Measurements from ENCODE around the gene TMEM18. TPM values are rescaled to one million over a fixed set of nuclear protein-coding genes. Genes with fewer than 3 reads are reported as not detected.
"Not testable (repeated sequence)": the region's sequence is repeated elsewhere in the genome, so short reads cannot be mapped to it uniquely, and the experiment has no call there.

The TMEM18 gene
- total RNA-seq, 4 donors from 2014 or later: 15.1 to 20.5 (median 17.1) TPM

DNA sequence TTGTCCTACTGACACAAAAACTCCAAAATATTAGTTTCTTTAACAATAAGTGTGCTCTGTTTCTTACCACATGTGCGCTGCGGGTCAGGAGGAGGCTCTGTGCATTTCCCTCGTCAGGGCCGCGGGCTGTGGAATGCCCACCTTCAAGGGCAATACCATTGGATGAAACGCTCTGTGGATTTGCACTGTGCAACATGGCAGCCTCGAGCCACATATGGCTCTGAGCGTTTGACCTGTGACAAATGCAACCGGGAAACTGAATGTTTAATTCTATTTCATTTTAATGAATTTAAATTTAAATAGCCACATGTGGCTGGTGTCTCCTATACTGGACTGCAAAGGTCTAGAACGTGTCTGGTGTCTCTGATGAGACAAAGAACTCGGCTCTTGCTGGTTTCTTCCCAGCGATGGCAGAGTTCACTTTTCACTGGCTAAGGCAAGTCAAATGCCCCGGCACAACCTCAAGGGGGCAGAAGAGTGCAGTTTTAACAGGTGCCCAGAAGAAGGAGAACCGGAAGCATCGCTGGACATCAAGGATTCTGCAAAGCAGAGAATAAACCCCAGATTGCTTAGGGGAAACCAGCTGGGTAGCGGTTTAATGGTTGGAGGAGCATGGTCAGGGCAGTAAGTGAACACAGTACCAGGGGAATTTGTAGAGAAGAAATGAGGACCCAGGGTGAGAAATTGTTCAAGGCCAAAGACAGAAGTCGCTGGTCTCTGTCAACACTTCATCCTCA is 37.0 kb upstream of the TMEM18 start:
- 58 to 69% methylated on average over 17 of the region's 17 CpGs for WGBS, 2 donors
- DNase-seq (ENCODE audit: low spot score in 2 of 2): no peak
- TF ChIP-seq POLR2A (IDR thresholded peaks at IDR 0.05): no peak
- TF ChIP-seq, protein P1, sequence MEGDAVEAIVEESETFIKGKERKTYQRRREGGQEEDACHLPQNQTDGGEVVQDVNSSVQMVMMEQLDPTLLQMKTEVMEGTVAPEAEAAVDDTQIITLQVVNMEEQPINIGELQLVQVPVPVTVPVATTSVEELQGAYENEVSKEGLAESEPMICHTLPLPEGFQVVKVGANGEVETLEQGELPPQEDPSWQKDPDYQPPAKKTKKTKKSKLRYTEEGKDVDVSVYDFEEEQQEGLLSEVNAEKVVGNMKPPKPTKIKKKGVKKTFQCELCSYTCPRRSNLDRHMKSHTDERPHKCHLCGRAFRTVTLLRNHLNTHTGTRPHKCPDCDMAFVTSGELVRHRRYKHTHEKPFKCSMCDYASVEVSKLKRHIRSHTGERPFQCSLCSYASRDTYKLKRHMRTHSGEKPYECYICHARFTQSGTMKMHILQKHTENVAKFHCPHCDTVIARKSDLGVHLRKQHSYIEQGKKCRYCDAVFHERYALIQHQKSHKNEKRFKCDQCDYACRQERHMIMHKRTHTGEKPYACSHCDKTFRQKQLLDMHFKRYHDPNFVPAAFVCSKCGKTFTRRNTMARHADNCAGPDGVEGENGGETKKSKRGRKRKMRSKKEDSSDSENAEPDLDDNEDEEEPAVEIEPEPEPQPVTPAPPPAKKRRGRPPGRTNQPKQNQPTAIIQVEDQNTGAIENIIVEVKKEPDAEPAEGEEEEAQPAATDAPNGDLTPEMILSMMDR (IDR thresholded peaks at IDR 0.05): no peak
- intact Hi-C loops (cut with DNase I; ENCODE audit: low total_unique reads): no loop called here
- H3K4me3 ChIP-seq (ENCODE audit: low read depth, poor library complexity, severe bottlenecking): no peak overlapping the region

DNA sequence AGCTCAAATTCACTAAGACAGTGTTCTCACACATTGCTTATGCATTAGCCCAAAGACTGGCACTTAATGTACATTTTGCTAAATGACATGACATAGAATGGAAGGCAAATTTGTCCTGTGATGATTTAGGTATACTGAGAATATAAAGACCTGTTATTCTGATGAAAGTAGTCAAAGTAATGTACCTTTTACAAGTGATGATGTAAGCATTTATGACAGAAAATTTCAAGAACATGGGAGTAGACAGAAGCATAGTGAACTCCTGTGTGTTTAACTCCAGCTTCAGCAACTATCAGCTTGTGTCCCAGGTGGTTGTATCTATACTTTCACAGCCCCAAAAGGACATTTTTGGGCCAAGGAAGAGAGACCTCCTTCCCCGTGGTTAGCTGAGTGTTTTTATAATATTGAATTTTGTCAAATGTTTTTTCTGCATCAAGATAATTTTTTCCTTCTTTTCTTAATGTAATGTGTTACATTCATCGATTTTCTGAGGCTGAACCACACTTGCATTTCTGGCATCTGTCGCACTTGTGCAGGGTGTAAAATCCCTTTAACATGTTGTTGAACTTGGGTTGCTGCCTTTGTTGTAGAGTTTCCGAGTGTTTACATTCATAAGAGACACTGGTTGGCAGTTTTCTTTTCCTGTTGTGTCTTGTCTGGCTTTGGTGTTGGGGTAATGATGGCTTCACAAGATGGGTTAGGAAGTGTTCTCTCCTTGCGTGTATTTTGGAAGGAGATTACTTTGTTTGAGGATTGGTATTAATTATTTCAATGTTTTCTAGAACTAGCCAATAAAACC is 33.9 kb upstream of the TMEM18 start:
- no peak for TF ChIP-seq POLR2A (IDR thresholded peaks at IDR 0.05)
- TF ChIP-seq, protein P1 (IDR thresholded peaks at IDR 0.05): no peak
- DNase-seq (ENCODE audit: low spot score in 2 of 2): no peak
- intact Hi-C loops (cut with DNase I; ENCODE audit: low total_unique reads): no loop called here
- H3K4me3 ChIP-seq (ENCODE audit: low read depth, poor library complexity, severe bottlenecking): no peak overlapping the region
- WGBS, 2 donors: 40 to 48% methylated on average over 5 of the region's 5 CpGs

DNA sequence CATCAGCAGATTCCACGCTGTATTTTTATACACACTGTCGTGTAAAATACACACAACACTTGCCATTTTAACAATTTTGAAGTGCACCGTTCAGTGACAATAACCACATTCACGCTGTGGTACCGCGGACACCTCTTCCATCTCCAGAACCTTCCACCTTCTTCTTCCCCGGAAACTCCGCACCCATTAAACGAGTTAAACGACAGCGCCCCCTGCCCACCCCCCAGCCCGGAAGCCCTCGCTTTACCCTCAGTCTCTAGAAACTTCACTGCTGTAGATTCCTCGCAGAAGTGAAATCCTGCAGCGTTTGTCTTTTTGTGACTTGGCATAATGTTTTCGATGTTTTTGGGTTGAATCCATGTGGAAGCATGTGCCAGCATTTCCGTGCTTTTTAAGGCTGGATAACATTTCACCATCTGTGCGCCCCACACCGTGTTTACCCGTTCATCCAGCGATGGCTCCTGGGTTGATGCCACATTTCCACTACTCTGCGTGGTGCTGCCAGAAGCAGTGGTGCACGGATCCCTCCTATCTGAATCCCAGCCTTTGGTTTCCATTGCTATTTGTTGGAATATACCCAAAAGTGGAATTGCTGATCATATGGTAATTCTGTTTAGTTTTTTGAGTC is 32.0 kb upstream of the TMEM18 start:
- no peak for TF ChIP-seq POLR2A (IDR thresholded peaks at IDR 0.05)
- TF ChIP-seq, protein P1 (IDR thresholded peaks at IDR 0.05): no peak
- DNase-seq (ENCODE audit: low spot score in 2 of 2): no peak
- intact Hi-C loops (cut with DNase I; ENCODE audit: low total_unique reads): no loop called here
- no peak overlapping the region for H3K4me3 ChIP-seq (ENCODE audit: low read depth, poor library complexity, severe bottlenecking)
- 45 to 46% methylated on average over 23 of the region's 23 CpGs for WGBS, 2 donors

DNA sequence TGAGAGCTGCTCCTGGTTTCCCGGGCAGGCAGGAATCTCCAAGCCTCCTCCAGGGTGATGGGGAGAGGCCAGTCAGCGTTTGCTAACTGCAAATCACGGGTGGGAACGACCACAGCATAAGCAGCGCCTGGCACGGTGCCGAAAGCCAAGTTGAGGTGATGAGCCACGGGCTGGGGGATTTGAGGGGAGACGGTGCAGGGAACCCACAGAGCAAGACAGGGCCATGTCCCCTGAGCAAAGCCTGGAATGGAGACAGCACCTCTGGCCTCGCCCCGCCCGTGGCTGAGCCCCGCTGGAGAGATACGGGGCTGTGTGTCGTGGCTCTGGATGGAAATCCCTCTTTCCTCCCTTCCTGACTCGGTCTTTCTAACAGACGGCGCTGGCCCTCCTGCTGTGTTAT is 31.5 kb upstream of the TMEM18 start:
- TF ChIP-seq, protein P1 (IDR thresholded peaks at IDR 0.05): no peak
- 72 to 79% methylated on average over 18 of the region's 18 CpGs for WGBS, 2 donors
- H3K4me3 ChIP-seq (ENCODE audit: low read depth, poor library complexity, severe bottlenecking): no peak overlapping the region
- intact Hi-C loops (cut with DNase I; ENCODE audit: low total_unique reads): no loop called here
- no peak for DNase-seq (ENCODE audit: low spot score in 2 of 2)

DNA sequence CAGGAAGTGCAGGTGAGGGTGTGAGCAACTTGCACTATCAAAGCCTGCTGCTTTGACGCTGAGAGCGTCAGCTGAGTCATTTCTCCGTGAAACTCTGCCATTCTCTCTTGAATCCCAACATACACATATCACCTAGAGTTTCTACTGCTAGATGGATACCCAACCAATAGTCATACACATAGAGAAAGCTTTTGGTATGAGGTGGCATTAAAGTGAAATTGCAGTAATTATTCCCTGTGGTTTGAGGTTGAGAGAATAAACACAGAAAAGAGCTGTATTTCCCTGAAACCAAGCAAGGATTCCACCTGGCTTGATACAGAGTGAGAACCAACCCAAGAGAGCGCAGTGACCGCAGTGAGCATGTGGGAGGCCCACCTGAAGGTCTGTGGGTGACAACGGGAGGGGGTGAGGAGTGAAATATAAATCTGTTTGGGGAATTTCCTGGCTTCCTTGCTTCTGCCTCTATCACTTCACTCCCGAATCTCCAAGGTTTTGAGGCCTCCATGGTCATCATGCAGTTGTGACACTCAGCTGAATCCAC is 28.8 kb upstream of the TMEM18 start:
- no peak overlapping the region for H3K4me3 ChIP-seq (ENCODE audit: low read depth, poor library complexity, severe bottlenecking)
- TF ChIP-seq POLR2A (IDR thresholded peaks at IDR 0.05): no peak
- TF ChIP-seq, protein P1 (IDR thresholded peaks at IDR 0.05): no peak
- WGBS, 2 donors: 80 to 85% methylated on average over 7 of the region's 7 CpGs
- no peak for DNase-seq (ENCODE audit: low spot score in 2 of 2)
- intact Hi-C loops (cut with DNase I; ENCODE audit: low total_unique reads): no loop called here

DNA sequence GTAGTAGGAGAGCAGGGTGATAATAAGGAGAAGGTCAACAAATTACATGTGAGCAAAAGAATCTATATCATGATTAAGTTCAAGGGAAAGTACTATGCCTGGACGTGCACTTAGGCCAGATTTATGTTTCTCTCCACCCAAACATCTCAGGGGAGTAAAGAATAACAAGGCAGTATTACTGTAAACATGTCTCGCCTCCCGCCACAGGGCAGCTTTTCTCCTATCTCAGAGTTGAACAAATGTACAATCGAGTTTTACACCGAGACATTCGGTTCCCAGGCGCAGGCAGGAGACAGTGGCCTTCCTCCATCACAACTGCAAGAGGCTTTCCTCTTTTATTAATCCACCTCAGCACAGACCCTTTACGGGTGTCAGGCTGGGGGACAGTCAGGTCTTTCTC is 25.6 kb upstream of the TMEM18 start:
- intact Hi-C loops (cut with DNase I; ENCODE audit: low total_unique reads): not testable (repeated sequence)
- 89% methylated on average over 8 of the region's 8 CpGs for WGBS, 2 donors

More for the DNA sequence above, 25.6 kb upstream of the TMEM18 start:
- not testable (repeated sequence) for DNase-seq (ENCODE audit: low spot score in 2 of 2); H3K4me3 ChIP-seq (ENCODE audit: low read depth, poor library complexity, severe bottlenecking)

Data from lower leg skin (tissue), 4 donors.